CD4-positive, alpha-beta T cell treated with Interleukin-17A for 4 hours (primary cell): ENCODE results near the gene TMEM109.
A peak's percentile ranks its signal among the peaks of the same experiment; 100 is the strongest.

ENCODE experiments used
- DNase-seq: peaks from one replicate; pipeline ENCODE4 v3.0.0-alpha.2; 2020; ENCODE audit warnings: mixed read lengths

Gene TMEM109

GRCh38 chr11:60912223-60912850 is 1.6 kb upstream of the TMEM109 start:
- peak; percentile 54 for DNase-seq

GRCh38 chr11:60912851-60913528 is 968 bp upstream of the TMEM109 start:
- no peak for DNase-seq

- peak; percentile 43 for DNase-seq
Observed at GRCh38 chr11:60914633-60915247, 782 bp downstream of the TMEM109 start.

- DNase-seq: peak; percentile 81
Observed at GRCh38 chr11:60915248-60915914, 1.4 kb downstream of the TMEM109 start.

- no peak for DNase-seq
Observed at GRCh38 chr11:60916669-60917206, 2.8 kb downstream of the TMEM109 start.

- DNase-seq: no peak
Observed at GRCh38 chr11:60917267-60917666, 3.3 kb downstream of the TMEM109 start.

- no peak for DNase-seq
Observed at GRCh38 chr11:60918251-60918938, 4.4 kb downstream of the TMEM109 start.

- DNase-seq: no peak
Observed at GRCh38 chr11:60918939-60919265, 4.9 kb downstream of the TMEM109 start.

- DNase-seq: no peak
Observed at GRCh38 chr11:60919320-60919719, 5.4 kb downstream of the TMEM109 start.

GRCh38 chr11:60919956-60920355 is 6.0 kb downstream of the TMEM109 start:
- no peak for DNase-seq

- DNase-seq: no peak
Observed at GRCh38 chr11:60921259-60921658, 7.3 kb downstream of the TMEM109 start.

- no peak for DNase-seq
Observed at GRCh38 chr11:60921777-60922335, 7.9 kb downstream of the TMEM109 start.

- DNase-seq: no peak
Observed at GRCh38 chr11:60922906-60923305, 8.9 kb downstream of the TMEM109 start.

GRCh38 chr11:60923326-60923725 is 9.4 kb downstream of the TMEM109 start:
- DNase-seq: no peak

- no peak for DNase-seq
Observed at GRCh38 chr11:60923800-60924109, 9.8 kb downstream of the TMEM109 start.

GRCh38 chr11:60924110-60924905 is 10.3 kb downstream of the TMEM109 start, which contains the start of gene TMEM132A:
Gene TMEM132A (plus strand): TSS chr11:60924460. CDS start chr11:60924634, 174 bp downstream.
- peak; percentile 32 for DNase-seq

- peak; percentile 27 for DNase-seq
Observed at GRCh38 chr11:60924906-60925853, 11.2 kb downstream of the TMEM109 start.

- DNase-seq: no peak
Observed at GRCh38 chr11:60925868-60926267, 11.9 kb downstream of the TMEM109 start.

GRCh38 chr11:60926500-60926899 is 12.5 kb downstream of the TMEM109 start:
- no peak for DNase-seq

- DNase-seq: no peak
Observed at GRCh38 chr11:60927061-60927592, 13.2 kb downstream of the TMEM109 start.
